Heart left ventricle (tissue), 16 donors: ENCODE data around the gene TMEM41A. TPM values are rescaled to one million over a fixed set of nuclear protein-coding genes. Genes with fewer than 3 reads are reported as not detected.
"Not testable (repeated sequence)": the region's sequence is repeated elsewhere in the genome, so short reads cannot be mapped to it uniquely, and the experiment has no call there.

Experiments used
- ATAC-seq, 4 donors: fragments of 200-7000 bp; cut with Tn5 transposase; one replicate each; pipeline ENCODE4 v1.9.1; 2020 to 2022; ENCODE audit warnings: moderate library complexity in 4 of 4, mild to moderate bottlenecking in 3 of 4, moderate number of reproducible peaks in 1 of 4
- DNase-seq, 5 donors: peaks; one replicate each; pipeline ENCODE4 v3.0.0-alpha.2; 2020
- H3K27ac ChIP-seq, 12 donors: fragments of 200-600 bp; sonication (generic) in 4 of 12; one replicate each; pipeline versions ENCODE4 v1.5.0 to v1.8.0; 2016 to 2022; ENCODE audit warnings: mild to moderate bottlenecking in 2 of 12
- H3K27me3 ChIP-seq, 9 donors: fragments of 200-600 bp; sonication (generic) in 2 of 9; one replicate each; pipeline versions ENCODE4 v1.5.1 to v1.8.0; 2016 to 2022; ENCODE audit warnings: mild to moderate bottlenecking in 3 of 9
- H3K36me3 ChIP-seq, 9 donors: fragments of 200-600 bp; sonication (generic) in 2 of 9; one replicate each; pipeline versions ENCODE4 v1.5.0 to v1.8.0; 2018 to 2022; ENCODE audit warnings: mild to moderate bottlenecking in 2 of 9
- H3K4me1 ChIP-seq, 12 donors: fragments of 200-600 bp; sonication (generic) in 4 of 12; one replicate each; pipeline versions ENCODE4 v1.5.0 to v1.8.0; 2016 to 2022; ENCODE audit warnings: mild to moderate bottlenecking in 3 of 12
- H3K4me3 ChIP-seq, 12 donors: fragments of 200-600 bp; sonication (generic) in 4 of 12; one replicate each; pipeline versions ENCODE4 v1.5.0 to v1.8.0; 2017 to 2022; ENCODE audit warnings: mild to moderate bottlenecking in 9 of 12, moderate library complexity in 4 of 12
- H3K9me3 ChIP-seq, 12 donors: fragments of 200-600 bp; sonication (generic) in 4 of 12; one replicate each; pipeline versions ENCODE4 v1.5.0 to v1.8.0; 2016 to 2022; ENCODE audit warnings: mild to moderate bottlenecking in 1 of 12
- CTCF ChIP-seq, 12 donors: fragments of 200-600 bp; sonication (generic) in 4 of 12; IDR thresholded peaks; one replicate each; pipeline versions ENCODE4 v1.5.0 to v1.8.0; 2018 to 2022; ENCODE audit warnings: antibody characterized with exemption in 12 of 12, mild to moderate bottlenecking in 5 of 12
- POLR2A ChIP-seq, 2 donors: fragments of 450-650 bp; IDR thresholded peaks; one replicate each; pipeline ENCODE4 v1.6.1; 2017; ENCODE audit warnings: antibody characterized with exemption in 2 of 2, mild to moderate bottlenecking in 2 of 2, moderate library complexity in 2 of 2
- WGBS, 4 donors: extraction: QIAGEN DNeasy Blood & Tissue Kit in 2 of 4; methylation state at CpG; one replicate each; pipeline versions ENCODE4 v1.1.5 to v1.1.7; 2013 to 2018; 5-methylcytosine and 5-hydroxymethylcytosine counted together
- intact Hi-C, 10 donors: fragments of 100-400 bp; cut with DNase I; formaldehyde crosslinking; loops; one replicate each; pipeline versions ENCODE4 v1.11.1 to v1.14.2; 2022
- polyA plus RNA-seq, 2 donors: library from polyadenylated mRNA; stranded (reverse); fragments of 200-250 nt; gene quantifications; one replicate each; pipeline ENCODE4 v1.2.3, GENCODE V29; 2013
- total RNA-seq, 9 donors: library from RNA; depleted of rRNA in 2 of 9; stranded (reverse); fragments of >200 nt in 2 of 9; fragmentation: NEBNext Ultra II Directional in 3 of 9; extraction: Animal tissue kit (Norgen Biotek cat#: 25700) in 3 of 9; gene quantifications; one replicate each; pipeline versions ENCODE4 v1.1.0 to v1.2.4, GENCODE V29; 2016 to 2023
- donor health status: ischemic (EF 13 %, LVEDD 7.1; RV severe dilation, severe dysfunction).
- donor health status: healthy with polysubstance abuse.
- donor health status: DM: no; HTN: yes; CAD: no.
- donor health status: DM: no; HTN: no; CAD: no.
- donor health status: ischemic (EF 25% LVEDD 6.9; RV normal size, moderate dysfunction).
- donor health status: ischemic (EF 25% LVEDD 5.7; RV mildly dilated, moderate dysfunction).
- donor health status: healthy.
- donor health status: DM: yes; HTN: yes; CAD: no.
- donor health status: ischemic (EF 35%, LVEDD 5.7; RV mildly dilated, moderate dysfunction).
- donor health status: nonischemic (EF 11% LVEDD 7.7; RV severe dilation, severe dysfunction).
- donor health status: DM: yes; HTN: yes; CAD: no.
- donor health status: PGD.
- donor health status: ischemic (EF 29% LVEDD 5.4; RV normal size, mild dysfunction).
- donor health status: nonischemic (EF 23%, LVEDD 6.1; RV moderate dilation, normal function).

TMEM41A gene
- total and polyA plus RNA-seq, 11 donors: 6.7 to 13.5 (median 10.8) TPM

- WGBS, 4 donors: 81 to 86% (median 84%) methylated on average over 5 of the region's 5 CpGs
- H3K4me1 ChIP-seq: no peaks in the 10 kb centered on the region
- DNase-seq (no peak), ATAC-seq (no peak)
- H3K27ac ChIP-seq: no peak overlapping the region
- TF ChIP-seq POLR2A (IDR thresholded peaks at IDR 0.05) (no peak), CTCF (IDR thresholded peaks at IDR 0.05) (no peak)
- intact Hi-C loops: no loop called here
- H3K27me3 ChIP-seq: no peaks in the 10 kb centered on the region
- H3K36me3 ChIP-seq: peaks cover 0 to 22% (median 0%) of the 10 kb centered on the region in 9 donors
- H3K9me3 ChIP-seq: no peaks in the 10 kb centered on the region
- H3K4me3 ChIP-seq: no peak overlapping the region
Measured at GRCh38 chr3:185460309-185460708, 38.5 kb downstream of the TMEM41A start.

GRCh38 chr3:185457376-185457775, 41.5 kb downstream of the TMEM41A start:
- no peak for DNase-seq
- intact Hi-C loops: no loop called here
- no peak overlapping the region for H3K4me3 ChIP-seq
- no peak for TF ChIP-seq CTCF (IDR thresholded peaks at IDR 0.05)
- TF ChIP-seq POLR2A (IDR thresholded peaks at IDR 0.05): no peak
- H3K9me3 ChIP-seq: no peaks in the 10 kb centered on the region
- no peak for ATAC-seq
- H3K4me1 ChIP-seq: no peaks in the 10 kb centered on the region
- H3K27ac ChIP-seq: no peak overlapping the region
- 69 to 77% (median 72%) methylated on average over 2 of the region's 2 CpGs for WGBS, 4 donors
- no peaks in the 10 kb centered on the region for H3K27me3 ChIP-seq
- peaks cover 0 to 8% (median 3%) of the 10 kb centered on the region in 9 donors for H3K36me3 ChIP-seq

DNA sequence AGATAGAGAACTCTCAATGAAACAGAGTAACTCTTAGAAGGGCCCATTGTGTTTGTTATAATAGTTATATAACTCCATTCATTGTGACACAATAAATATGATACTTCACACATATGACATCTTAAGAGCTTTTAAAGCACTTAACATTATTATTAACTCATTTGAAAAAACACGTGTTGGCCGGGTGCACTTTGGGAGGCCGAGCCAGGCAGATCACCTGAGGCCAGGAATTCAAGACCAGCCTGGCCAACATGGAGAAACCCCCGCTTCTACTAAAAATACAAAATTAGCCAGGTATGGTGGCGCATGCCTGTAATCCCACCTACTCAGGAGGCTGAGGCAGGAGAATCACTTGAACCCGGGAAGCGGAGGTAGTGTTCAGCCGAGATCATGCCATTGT, 47.4 kb downstream of the TMEM41A start:
- H3K4me1 ChIP-seq, H3K9me3 ChIP-seq, ATAC-seq, H3K27ac ChIP-seq, intact Hi-C loops, H3K27me3 ChIP-seq, H3K4me3 ChIP-seq, DNase-seq: not testable (repeated sequence)
- WGBS, 4 donors: 86 to 93% (median 92%) methylated on average over 8 of the region's 8 CpGs
- peaks cover 0 to 23% (median 0%) of the 10 kb centered on the region in 9 donors for H3K36me3 ChIP-seq

DNA sequence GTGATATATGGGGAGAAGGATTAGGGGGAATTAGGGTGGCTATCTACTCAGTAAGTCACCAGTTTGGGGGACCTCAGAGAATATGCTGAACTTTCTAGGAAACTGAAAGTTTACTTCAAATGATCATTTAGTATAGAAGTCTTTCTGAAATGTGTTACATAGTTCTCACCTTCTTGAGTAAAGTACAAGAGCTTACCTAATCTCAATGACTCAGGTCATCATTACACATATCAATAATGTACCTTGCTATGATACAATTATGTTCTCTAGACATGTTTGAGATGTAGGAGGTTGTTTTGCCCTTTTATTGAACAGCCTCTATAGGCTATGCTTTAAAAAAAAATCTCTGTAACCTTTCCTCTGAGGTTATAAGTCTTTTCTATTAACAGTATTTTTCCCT, 50.7 kb downstream of the TMEM41A start:
- intact Hi-C loops: no loop called here
- no peak overlapping the region for H3K4me3 ChIP-seq
- no peak for DNase-seq
- H3K27ac ChIP-seq: no peak overlapping the region
- H3K36me3 ChIP-seq: peaks cover 0 to 22% (median 0%) of the 10 kb centered on the region in 9 donors
- H3K9me3 ChIP-seq: no peaks in the 10 kb centered on the region
- no peaks in the 10 kb centered on the region for H3K27me3 ChIP-seq
- ATAC-seq: no peak
- TF ChIP-seq CTCF (IDR thresholded peaks at IDR 0.05) (no peak), POLR2A (IDR thresholded peaks at IDR 0.05) (no peak)
- H3K4me1 ChIP-seq: no peaks in the 10 kb centered on the region

DNA sequence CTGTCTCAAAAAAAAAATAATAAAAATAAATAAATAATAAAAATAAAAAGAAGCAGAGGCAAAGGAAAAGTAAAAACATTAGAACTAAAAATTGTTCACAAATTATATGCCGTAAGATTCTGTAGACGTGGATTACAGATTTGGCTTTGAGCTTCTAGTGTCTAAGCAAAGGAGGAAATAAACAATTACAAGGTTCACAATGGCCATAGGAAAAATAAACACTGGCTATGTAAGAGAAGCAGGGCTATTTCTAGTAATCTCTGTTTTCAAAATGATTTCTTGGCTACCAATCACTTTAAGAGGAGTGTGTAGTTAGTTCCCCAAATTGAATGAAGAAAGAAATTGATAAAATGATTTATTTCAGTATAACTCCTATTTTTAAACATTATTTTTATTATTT, 54.5 kb downstream of the TMEM41A start:
- Histone ChIP-seq H3K27ac (no peak overlapping the region), H3K4me1 (no peaks in the 10 kb centered on the region), H3K27me3 (no peaks in the 10 kb centered on the region), H3K36me3 (peaks cover 0 to 4% (median 0%) of the 10 kb centered on the region in 9 donors), H3K4me3 (no peak overlapping the region), H3K9me3 (no peaks in the 10 kb centered on the region)
- TF ChIP-seq POLR2A (IDR thresholded peaks at IDR 0.05) (no peak), CTCF (IDR thresholded peaks at IDR 0.05) (no peak)
- 84 to 90% (median 89%) methylated on average over 2 of the region's 2 CpGs for WGBS, 4 donors
- intact Hi-C loops: no loop called here
- DNase-seq: no peak
- ATAC-seq: no peak
